NB4 (cell line): ENCODE measurements around the gene TTBK2.
A peak's percentile ranks its signal among the peaks of the same experiment; 100 is the strongest.
"Not testable (repeated sequence)": the region's sequence is repeated elsewhere in the genome, so short reads cannot be mapped to it uniquely, and the experiment has no call there.

Experiments used
- DNase-seq: peaks from one replicate; pipeline ENCODE4 v3.0.0; 2010; ENCODE audit warnings: low read depth
- H3K4me3 ChIP-seq: one replicate; pipeline ENCODE4 v1.5.1; 2011; ENCODE audit warnings: mild to moderate bottlenecking, low read depth, low read length, moderate library complexity
- CTCF ChIP-seq: IDR thresholded peaks from one replicate; pipeline ENCODE4 v1.5.1; 2012; ENCODE audit warnings: low read depth, low read length
- MAX ChIP-seq: IDR thresholded peaks from 2 replicates; pipeline ENCODE4 v1.6.1; 2011; ENCODE audit warnings: low read depth, low read length
- MYC ChIP-seq: IDR thresholded peaks from 2 replicates; pipeline ENCODE4 v1.6.1; 2011; ENCODE audit warnings: low read depth, low read length
- POLR2A ChIP-seq: IDR thresholded peaks from 2 replicates; pipeline ENCODE4 v1.6.1; 2011; ENCODE audit warnings: mild to moderate bottlenecking; ENCODE audit not compliant: insufficient read length; ENCODE audit errors: extremely low read depth

The TTBK2 gene

GRCh38 chr15:42920519-42921341 is at the start of gene TTBK2:
TTBK2 (minus strand) TSS chr15:42920778; CDS start chr15:42878617, 42,161 bp downstream.
- TF ChIP-seq POLR2A (peak; percentile 80), CTCF (no peak), MYC (no peak), MAX (peak; percentile 46)
- peak; percentile 99 for DNase-seq
- peak within 1 kb of the TSS; percentile 79 for H3K4me3 ChIP-seq

GRCh38 chr15:42964476-42964875 is 43.9 kb upstream of the TTBK2 start:
- TF ChIP-seq MAX (no peak), POLR2A (no peak), CTCF (no peak), MYC (no peak)
- DNase-seq, result no peak
- no peak overlapping the region for H3K4me3 ChIP-seq

GRCh38 chr15:42955518-42955917 is 34.9 kb upstream of the TTBK2 start:
- H3K4me3 ChIP-seq, result no peak overlapping the region
- no peak for DNase-seq
- TF ChIP-seq POLR2A, result no peak
- no peak for TF ChIP-seq MAX
- no peak for TF ChIP-seq CTCF
- no peak for TF ChIP-seq MYC

GRCh38 chr15:42954291-42954690 is 33.7 kb upstream of the TTBK2 start:
- TF ChIP-seq MYC (no peak), CTCF (no peak), POLR2A (no peak), MAX (no peak)

GRCh38 chr15:42948898-42949297 is 28.3 kb upstream of the TTBK2 start:
- not testable (repeated sequence) for DNase-seq, H3K4me3 ChIP-seq

More at GRCh38 chr15:42954291-42954690, 33.7 kb upstream of the TTBK2 start:
- H3K4me3 ChIP-seq, result no peak overlapping the region
- no peak for DNase-seq

- no peak for DNase-seq
- no peak overlapping the region for H3K4me3 ChIP-seq
- TF ChIP-seq CTCF, result no peak
- no peak for TF ChIP-seq POLR2A
- no peak for TF ChIP-seq MAX
- no peak for TF ChIP-seq MYC
Measured at GRCh38 chr15:42940527-42940926, 19.9 kb upstream of the TTBK2 start.
